Pancreas (tissue), 10 donors: ENCODE measurements around the gene TUBB6. TPM values are rescaled to one million over a fixed set of nuclear protein-coding genes. Genes with fewer than 3 reads are reported as not detected.

Experiments
- ATAC-seq, 4 donors: fragments of 200-7000 bp; cut with Tn5 transposase; one replicate each; pipeline versions ENCODE4 v1.8.0 to v1.9.1; 2020; ENCODE audit warnings: mild to moderate bottlenecking in 4 of 4, moderate library complexity in 4 of 4
- DNase-seq, 6 donors: peaks; one replicate each; pipeline ENCODE4 v3.0.0-alpha.2; 2020
- FAIRE-seq: peaks from 2 replicates; lab custom pipeline; 2012; peaks lifted over from hg19 to GRCh38; lab: Jason Lieb, UNC
- H3K27ac ChIP-seq, 4 donors: fragments of 200-600 bp; sonication (generic); 1 replicate in 3 of 4; 2 replicates in 1 of 4; pipeline versions ENCODE4 v1.5.0 to v1.8.0; 2020
- H3K27me3 ChIP-seq, 4 donors: fragments of 200-600 bp; one replicate each; pipeline ENCODE4 v1.8.0; 2021
- H3K36me3 ChIP-seq, 3 donors: fragments of 200-600 bp; sonication (generic) in 1 of 3; one replicate each; pipeline versions ENCODE4 v1.5.0 to v1.8.0; 2020 to 2021
- H3K4me1 ChIP-seq, 3 donors: fragments of 200-600 bp; one replicate each; pipeline ENCODE4 v1.8.0; 2021
- H3K4me3 ChIP-seq, 4 donors: fragments of 200-600 bp; sonication (generic) in 2 of 4; one replicate each; pipeline versions ENCODE4 v1.5.0 to v1.8.0; 2020 to 2021
- H3K9me3 ChIP-seq, 4 donors: fragments of 200-600 bp; one replicate each; pipeline ENCODE4 v1.8.0; 2021
- WGBS, 2 donors: extraction: QIAGEN DNeasy Blood & Tissue Kit; methylation state at CpG; one replicate each; pipeline ENCODE4 v1.1.7; 2013; 5-methylcytosine and 5-hydroxymethylcytosine counted together
- intact Hi-C, 3 donors: fragments of 100-400 bp; cut with DNase I; formaldehyde crosslinking; loops; one replicate each; pipeline versions ENCODE4 v1.11.1 to v1.14.2; 2022
- polyA plus RNA-seq, 2 donors: library from polyadenylated mRNA; stranded (reverse); fragments of 200-250 nt; gene quantifications; one replicate each; pipeline ENCODE4 v1.2.3, GENCODE V29; 2013
- total RNA-seq, 6 donors: library from RNA; stranded (reverse); fragmentation: NEBNext Ultra II Directional in 4 of 6; extraction: Animal tissue kit (Norgen Biotek cat#: 25700) in 4 of 6; gene quantifications; one replicate each; pipeline versions ENCODE4 v1.2.1 to v1.2.4, GENCODE V29; 2021 to 2023
- TF ChIP-seq, protein P1 (sequence below), 4 donors: fragments of 200-600 bp; sonication (generic) in 3 of 4; IDR thresholded peaks; one replicate each; pipeline versions ENCODE4 v1.5.0 to v1.8.0; 2021; ENCODE audit warnings: antibody characterized with exemption in 4 of 4
- donor health status: healthy with polysubstance abuse.
- donor health status: DM: no; HTN: no; CAD: no; lungs with moderate emphysema.
- donor health status: DM: no; HTN: no; CAD: no.
- donor health status: control.
- donor health status: control.
- donor health status: Bipolar disorder and iron deficiency.
- donor health status: DM: yes; HTN: yes; CAD: no.
- donor health status: DM: no; HTN: no; CAD: no.
- donor health status: DM: no; HTN: no; CAD: no.
- donor health status: DM: yes; HTN: yes; CAD: no.

TUBB6 gene
- total RNA-seq, result 10 to 100 TPM; 18.0 to 33.6 (median 22.9) TPM
- 10 to 100 TPM; 34.0 to 35.0 TPM for polyA plus RNA-seq

DNA sequence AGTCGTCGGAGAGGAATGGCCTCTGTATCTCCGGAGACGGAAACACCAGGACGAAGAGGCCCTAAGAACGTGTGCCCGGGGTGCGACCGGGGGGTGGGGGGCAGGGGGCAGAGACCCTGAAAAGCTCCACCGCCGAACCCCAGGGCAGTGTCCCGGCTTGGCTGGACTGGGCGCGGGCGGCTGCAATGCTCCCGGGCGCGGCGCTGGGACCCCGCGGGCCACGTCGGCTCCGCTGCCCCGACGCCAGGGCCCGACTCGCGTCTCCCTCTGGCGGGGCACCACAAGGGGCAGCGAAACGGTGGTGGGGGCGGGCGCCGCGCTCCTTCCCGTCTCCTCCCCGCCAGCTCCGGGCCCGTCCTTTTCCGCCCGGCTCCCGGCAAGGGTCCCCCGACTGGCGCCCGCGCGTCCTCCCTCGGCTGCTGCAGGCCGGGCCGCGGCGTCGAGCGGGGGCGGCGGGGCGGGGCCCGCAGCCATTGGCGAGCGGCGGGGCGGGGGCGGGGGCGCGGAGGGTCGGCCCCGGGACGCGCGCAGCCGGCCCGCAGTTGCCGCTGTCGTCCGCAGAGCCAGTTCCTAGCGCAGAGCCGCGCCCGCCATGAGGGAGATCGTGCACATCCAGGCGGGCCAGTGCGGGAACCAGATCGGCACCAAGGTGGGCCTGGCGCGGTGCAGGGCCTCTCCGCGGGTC is at the start of gene TUBB6:
Gene TUBB6, plus strand, starts transcription at position 541 of the 685 bp plus-strand sequence. Its CDS starts 52 bp downstream, at position 593.
- Histone ChIP-seq H3K27me3 (no peaks in the 10 kb centered on the region), H3K4me3 (peak within 1 kb of the TSS; percentile 65 to 85 (median 78)), H3K9me3 (no peaks in the 10 kb centered on the region), H3K4me1 (peaks cover 0 to 6% (median 0%) of the 10 kb centered on the region in 3 donors), H3K36me3 (peaks cover 0 to 4% (median 0%) of the 10 kb centered on the region in 3 donors), H3K27ac (peak within 1 kb of the TSS; percentile 67 to 91 (median 82))
- DNase-seq (peak; percentile 31 to 81 (median 64)), ATAC-seq (peak; percentile 31 to 58 (median 42)), FAIRE-seq (no peak)
- intact Hi-C loops, result no loop called here
- WGBS, 2 donors, result 6% methylated on average over 59 to 88 of the region's 88 CpGs
- TF ChIP-seq, protein P1, sequence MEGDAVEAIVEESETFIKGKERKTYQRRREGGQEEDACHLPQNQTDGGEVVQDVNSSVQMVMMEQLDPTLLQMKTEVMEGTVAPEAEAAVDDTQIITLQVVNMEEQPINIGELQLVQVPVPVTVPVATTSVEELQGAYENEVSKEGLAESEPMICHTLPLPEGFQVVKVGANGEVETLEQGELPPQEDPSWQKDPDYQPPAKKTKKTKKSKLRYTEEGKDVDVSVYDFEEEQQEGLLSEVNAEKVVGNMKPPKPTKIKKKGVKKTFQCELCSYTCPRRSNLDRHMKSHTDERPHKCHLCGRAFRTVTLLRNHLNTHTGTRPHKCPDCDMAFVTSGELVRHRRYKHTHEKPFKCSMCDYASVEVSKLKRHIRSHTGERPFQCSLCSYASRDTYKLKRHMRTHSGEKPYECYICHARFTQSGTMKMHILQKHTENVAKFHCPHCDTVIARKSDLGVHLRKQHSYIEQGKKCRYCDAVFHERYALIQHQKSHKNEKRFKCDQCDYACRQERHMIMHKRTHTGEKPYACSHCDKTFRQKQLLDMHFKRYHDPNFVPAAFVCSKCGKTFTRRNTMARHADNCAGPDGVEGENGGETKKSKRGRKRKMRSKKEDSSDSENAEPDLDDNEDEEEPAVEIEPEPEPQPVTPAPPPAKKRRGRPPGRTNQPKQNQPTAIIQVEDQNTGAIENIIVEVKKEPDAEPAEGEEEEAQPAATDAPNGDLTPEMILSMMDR (IDR thresholded peaks at IDR 0.05), result no peak

DNA sequence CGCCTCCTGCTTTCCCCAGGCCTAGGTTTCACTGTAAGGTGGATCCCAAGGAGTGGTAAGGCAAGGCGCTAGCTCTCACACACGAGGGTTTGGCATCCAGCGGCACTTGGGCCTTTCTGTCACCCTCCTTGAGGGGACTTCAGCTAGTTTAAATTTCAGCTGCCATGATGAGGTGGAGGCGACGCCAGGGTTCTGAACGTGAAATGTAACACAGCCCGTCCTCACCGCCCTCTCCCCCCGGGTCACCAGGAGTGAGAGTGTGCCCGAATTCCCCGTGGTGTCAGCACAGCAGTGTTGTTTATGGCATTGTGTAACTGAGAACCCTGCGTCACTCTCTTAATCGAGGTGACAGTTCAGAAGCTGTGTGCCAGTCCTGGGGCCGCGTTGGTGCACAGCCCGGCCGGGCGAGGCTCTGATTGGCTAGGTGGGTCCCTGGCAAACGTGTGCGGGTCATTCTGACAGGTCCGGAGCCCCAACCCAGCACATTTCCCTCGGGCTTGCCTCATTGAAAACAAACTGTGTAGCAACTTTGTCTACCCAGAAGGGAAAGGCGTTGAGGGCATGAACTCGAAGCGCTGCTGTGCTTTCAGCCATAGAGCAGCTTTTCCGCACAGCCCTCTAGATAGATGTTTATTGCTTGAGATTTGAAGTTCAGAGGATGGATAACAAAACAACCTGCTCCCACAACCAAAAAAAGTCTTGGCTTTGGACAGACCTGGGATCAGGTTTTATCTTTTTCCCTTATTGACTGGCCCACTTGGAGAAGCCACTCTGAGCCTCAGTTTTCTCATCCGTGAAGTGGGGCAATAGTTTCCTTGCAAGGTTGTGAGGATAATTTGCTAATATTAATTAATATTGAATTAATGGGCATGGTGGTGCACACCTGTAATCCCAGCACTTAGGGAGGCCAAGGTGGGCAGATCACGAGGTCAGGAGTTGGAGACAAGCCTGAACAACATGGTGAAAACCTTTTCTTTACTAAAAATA is 49.0 kb upstream of the TUBB6 start:
- WGBS, 2 donors, result 79 to 80% methylated on average over 29 of the region's 29 CpGs

DNA sequence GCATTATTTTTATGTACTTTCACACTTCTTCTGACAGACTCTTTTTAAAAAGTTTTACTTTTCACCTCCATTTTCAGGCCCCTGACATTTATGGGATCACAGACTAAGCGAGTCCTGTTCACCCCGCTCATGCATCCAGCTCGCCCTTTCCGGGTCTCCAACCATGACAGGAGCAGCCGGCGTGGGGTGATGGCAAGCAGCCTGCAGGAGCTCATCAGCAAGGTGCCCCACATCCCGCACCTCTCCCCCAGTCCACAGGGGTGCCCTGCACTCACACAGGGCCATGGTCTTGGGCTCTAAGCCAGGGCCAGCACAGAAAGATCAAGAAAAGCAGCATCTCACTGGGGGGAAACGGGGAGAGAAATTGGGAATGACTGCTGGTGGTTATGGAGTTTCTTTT is 45.3 kb upstream of the TUBB6 start:
- peak in 1 of 6 donors; percentile 4 for DNase-seq
- Histone ChIP-seq H3K27ac (no peak overlapping the region), H3K36me3 (no peaks in the 10 kb centered on the region), H3K4me1 (no peaks in the 10 kb centered on the region), H3K9me3 (no peaks in the 10 kb centered on the region), H3K27me3 (no peaks in the 10 kb centered on the region), H3K4me3 (no peak overlapping the region)
- no peak for ATAC-seq
- 71 to 76% methylated on average over 8 of the region's 8 CpGs for WGBS, 2 donors
- no peak for FAIRE-seq
- TF ChIP-seq, protein P1 (IDR thresholded peaks at IDR 0.05), result no peak
- intact Hi-C loops, result no loop called here

More for the DNA sequence above, 49.0 kb upstream of the TUBB6 start:
- no peaks in the 10 kb centered on the region for H3K36me3 ChIP-seq
- TF ChIP-seq, protein P1 (IDR thresholded peaks at IDR 0.05), result no peak
- peaks cover 0 to 4% (median 0%) of the 10 kb centered on the region in 4 donors for H3K27me3 ChIP-seq
- intact Hi-C loops, result no loop called here
- H3K9me3 ChIP-seq, result no peaks in the 10 kb centered on the region
- peak in 1 of 4 donors; percentile 52 for ATAC-seq
- no peak for FAIRE-seq
- DNase-seq, result no peak
- no peak overlapping the region for H3K4me3 ChIP-seq
- peaks cover 0 to 5% (median 0%) of the 10 kb centered on the region in 3 donors for H3K4me1 ChIP-seq
- H3K27ac ChIP-seq, result no peak overlapping the region

DNA sequence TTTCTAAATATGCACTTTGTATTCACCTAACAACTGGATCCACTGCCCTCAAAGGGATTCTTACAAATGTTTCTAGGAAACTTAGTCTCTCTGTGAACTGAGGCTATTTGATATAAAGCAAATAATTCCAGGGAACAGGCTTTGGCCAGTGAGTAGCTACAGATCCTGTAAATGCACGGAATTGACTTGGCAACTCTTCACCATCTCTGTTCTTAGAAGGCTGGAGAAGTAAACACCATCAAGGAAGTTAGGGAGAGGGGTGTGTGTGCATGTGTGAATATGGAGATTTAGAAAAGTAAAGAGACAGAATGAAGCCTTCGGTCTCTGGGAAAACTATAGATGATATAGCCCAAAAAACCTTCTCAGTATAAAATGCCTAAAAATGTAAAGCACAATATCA is 43.2 kb upstream of the TUBB6 start:
- Histone ChIP-seq H3K27ac (no peak overlapping the region), H3K9me3 (no peaks in the 10 kb centered on the region), H3K36me3 (no peaks in the 10 kb centered on the region), H3K27me3 (no peaks in the 10 kb centered on the region), H3K4me3 (no peak overlapping the region), H3K4me1 (no peaks in the 10 kb centered on the region)
- DNase-seq (no peak), FAIRE-seq (no peak), ATAC-seq (no peak)
- TF ChIP-seq, protein P1 (IDR thresholded peaks at IDR 0.05), result no peak
- intact Hi-C loops, result no loop called here
- WGBS, 2 donors, result 54 to 65% methylated on average over 2 of the region's 2 CpGs
